ENCODE data around the gene AK5. TPM values are rescaled to one million over a fixed set of nuclear protein-coding genes. Genes with fewer than 3 reads are reported as not detected.

The AK5 gene
- total RNA-seq, 3 donors from 2014 or later (not counting 1 experiment from before 2014, with no cell fraction given), result 9.4 to 29.8 (median 11.4) TPM

DNA sequence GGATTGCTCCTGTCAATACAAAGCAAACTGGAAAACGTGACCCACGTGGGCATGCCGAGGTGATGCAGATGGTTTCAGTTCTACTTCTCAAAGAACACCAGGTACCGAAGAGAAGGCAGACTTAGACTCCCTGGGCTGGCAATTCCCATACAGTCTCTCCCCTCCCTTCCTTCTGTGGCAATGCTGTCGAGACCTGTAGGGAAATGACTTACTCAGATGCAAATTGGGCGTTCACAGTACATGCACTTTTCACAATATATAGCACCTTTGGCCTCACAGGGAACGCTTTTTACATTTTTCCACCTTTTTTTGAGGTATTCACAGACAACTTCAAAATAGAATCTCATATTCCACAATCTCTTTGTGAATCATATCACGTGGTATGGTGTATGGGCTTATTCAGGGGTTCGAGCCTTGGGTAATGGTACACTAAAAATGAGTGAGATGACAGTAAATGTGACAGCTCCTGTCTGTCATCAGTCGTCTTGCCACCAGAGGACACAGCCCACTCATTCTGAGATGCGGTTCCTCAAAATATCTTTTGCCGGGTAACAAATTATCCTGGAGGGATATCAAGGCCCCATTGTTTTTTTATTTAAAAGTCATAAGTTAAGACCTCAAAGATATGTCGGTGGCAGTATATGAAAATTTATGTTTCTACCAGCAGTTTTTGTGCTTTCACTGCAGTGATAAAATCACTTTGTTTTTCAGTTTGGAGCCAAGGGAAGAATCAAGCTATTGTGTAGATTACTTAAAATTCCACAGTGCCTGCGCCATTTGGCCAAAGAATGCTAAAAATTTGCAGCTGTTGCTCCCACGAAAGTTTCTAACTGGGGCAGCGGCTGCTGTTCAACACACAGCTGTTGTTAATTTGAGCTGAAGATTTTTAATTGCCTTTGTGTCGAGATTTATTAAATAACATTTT lies 232.3 kb downstream of the AK5 start:
- TF ChIP-seq CTCF (IDR thresholded peaks at IDR 0.05), result no peak
- DNase-seq (no peak), ATAC-seq (no peak)
- Histone ChIP-seq H3K4me1 (ENCODE audit: control insufficient read depth, insufficient read depth, low read length) (no peaks in the 10 kb centered on the region), H3K4me3 (ENCODE audit: low read length) (no peak overlapping the region), H3K27ac (ENCODE audit: low read length) (no peak overlapping the region), H3K36me3 (ENCODE audit: control insufficient read depth, insufficient read depth, low read length) (no peaks in the 10 kb centered on the region), H3K27me3 (ENCODE audit: control insufficient read depth, insufficient read depth, low read length) (no peaks in the 10 kb centered on the region), H3K9me3 (ENCODE audit: control insufficient read depth, insufficient read depth, low read length) (peaks cover 8% of the 10 kb centered on the region)
- H3K27me3 Mint-ChIP-seq (ENCODE audit: low read depth in 2 of 2), result no peaks in the 10 kb centered on the region
- WGBS (ENCODE audit: insufficient coverage), result 80% methylated on average over 16 of the region's 17 CpGs
- intact Hi-C loops (cut with micrococcal nuclease), result no loop called here
- H3K4me1 Mint-ChIP-seq, result peaks cover 8 to 12% of the 10 kb centered on the region in 2 donors
- H3K9me3 Mint-ChIP-seq, result no peaks in the 10 kb centered on the region
- no peak overlapping the region for H3K4me3 Mint-ChIP-seq
- no peak overlapping the region for H3K27ac Mint-ChIP-seq
- no peaks in the 10 kb centered on the region for H3K36me3 Mint-ChIP-seq

- Mint-ChIP-seq H3K9me3 (no peaks in the 10 kb centered on the region), H3K4me1 (peaks cover 8 to 12% of the 10 kb centered on the region in 2 donors), H3K4me3 (no peak overlapping the region), H3K27me3 (ENCODE audit: low read depth in 2 of 2) (no peaks in the 10 kb centered on the region), H3K36me3 (no peaks in the 10 kb centered on the region), H3K27ac (peak overlapping the region in 1 of 2 donors; percentile 6)
- H3K27me3 ChIP-seq (ENCODE audit: control insufficient read depth, insufficient read depth, low read length), result no peaks in the 10 kb centered on the region
- no peaks in the 10 kb centered on the region for H3K36me3 ChIP-seq (ENCODE audit: control insufficient read depth, insufficient read depth, low read length)
- no peaks in the 10 kb centered on the region for H3K4me1 ChIP-seq (ENCODE audit: control insufficient read depth, insufficient read depth, low read length)
- H3K27ac ChIP-seq (ENCODE audit: low read length), result no peak overlapping the region
- no peak for TF ChIP-seq CTCF (IDR thresholded peaks at IDR 0.05)
- no peak overlapping the region for H3K4me3 ChIP-seq (ENCODE audit: low read length)
- DNase-seq (no peak), ATAC-seq (no peak)
- intact Hi-C loops (cut with micrococcal nuclease), result no loop called here
- H3K9me3 ChIP-seq (ENCODE audit: control insufficient read depth, insufficient read depth, low read length), result peaks cover 10% of the 10 kb centered on the region
- WGBS (ENCODE audit: insufficient coverage), result 23% methylated on average over 9 of the region's 10 CpGs
These were observed 233.3 kb downstream of the AK5 start for GRCh38 chr1:77514921-77515776.

DNA sequence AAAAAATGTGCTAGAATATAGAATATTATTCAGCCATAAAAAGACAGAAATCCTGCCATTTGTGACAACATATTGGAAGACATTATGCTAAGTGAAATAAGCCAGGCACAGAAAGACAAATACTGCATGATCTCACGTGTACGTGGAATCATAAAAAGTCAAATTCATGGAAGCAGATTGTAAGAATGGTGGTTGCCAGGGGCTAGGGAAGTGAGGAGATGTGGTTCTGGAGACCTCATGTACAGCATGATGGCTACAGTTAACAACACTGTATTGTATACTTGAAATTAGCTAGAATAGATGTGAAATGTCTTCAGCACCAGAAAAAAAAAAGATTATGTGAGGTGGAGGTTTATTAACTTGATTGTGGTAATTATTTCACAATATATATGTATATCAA lies 234.3 kb downstream of the AK5 start:
- peaks cover 0 to 2% of the 10 kb centered on the region in 2 donors for H3K9me3 Mint-ChIP-seq
- Histone ChIP-seq H3K4me3 (ENCODE audit: low read length) (no peak overlapping the region), H3K9me3 (ENCODE audit: control insufficient read depth, insufficient read depth, low read length) (peaks cover 10% of the 10 kb centered on the region), H3K27me3 (ENCODE audit: control insufficient read depth, insufficient read depth, low read length) (no peaks in the 10 kb centered on the region), H3K27ac (ENCODE audit: low read length) (no peak overlapping the region), H3K36me3 (ENCODE audit: control insufficient read depth, insufficient read depth, low read length) (no peaks in the 10 kb centered on the region), H3K4me1 (ENCODE audit: control insufficient read depth, insufficient read depth, low read length) (no peaks in the 10 kb centered on the region)
- H3K4me3 Mint-ChIP-seq, result no peak overlapping the region
- no peaks in the 10 kb centered on the region for H3K27me3 Mint-ChIP-seq (ENCODE audit: low read depth in 2 of 2)
- intact Hi-C loops (cut with micrococcal nuclease), result no loop called here
- no peak for TF ChIP-seq CTCF (IDR thresholded peaks at IDR 0.05)
- WGBS (ENCODE audit: insufficient coverage), result 96% methylated on average over 2 of the region's 2 CpGs
- peaks cover 8 to 12% of the 10 kb centered on the region in 2 donors for H3K4me1 Mint-ChIP-seq
- H3K27ac Mint-ChIP-seq, result no peak overlapping the region
- ATAC-seq, result no peak
- no peaks in the 10 kb centered on the region for H3K36me3 Mint-ChIP-seq
- no peak for DNase-seq
